A549 treated with CORT108297 at 1 μM for 4 hours (cell line): ENCODE measurements around the gene MPZL3. TPM values are rescaled to one million over a fixed set of nuclear protein-coding genes. Genes with fewer than 3 reads are reported as not detected.

Experiments used
- total RNA-seq: library from RNA; stranded (reverse); fragments of 200-300 nt; extraction: Qiagen RNA extraction; gene quantifications from 5 replicates; pipeline ENCODE4 v1.2.3, GENCODE V29; 2022

MPZL3 gene, protein sequence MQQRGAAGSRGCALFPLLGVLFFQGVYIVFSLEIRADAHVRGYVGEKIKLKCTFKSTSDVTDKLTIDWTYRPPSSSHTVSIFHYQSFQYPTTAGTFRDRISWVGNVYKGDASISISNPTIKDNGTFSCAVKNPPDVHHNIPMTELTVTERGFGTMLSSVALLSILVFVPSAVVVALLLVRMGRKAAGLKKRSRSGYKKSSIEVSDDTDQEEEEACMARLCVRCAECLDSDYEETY
- total RNA-seq, result 0.29 to 0.47 TPM (median 0.32 TPM) in 5 replicates

DNA sequence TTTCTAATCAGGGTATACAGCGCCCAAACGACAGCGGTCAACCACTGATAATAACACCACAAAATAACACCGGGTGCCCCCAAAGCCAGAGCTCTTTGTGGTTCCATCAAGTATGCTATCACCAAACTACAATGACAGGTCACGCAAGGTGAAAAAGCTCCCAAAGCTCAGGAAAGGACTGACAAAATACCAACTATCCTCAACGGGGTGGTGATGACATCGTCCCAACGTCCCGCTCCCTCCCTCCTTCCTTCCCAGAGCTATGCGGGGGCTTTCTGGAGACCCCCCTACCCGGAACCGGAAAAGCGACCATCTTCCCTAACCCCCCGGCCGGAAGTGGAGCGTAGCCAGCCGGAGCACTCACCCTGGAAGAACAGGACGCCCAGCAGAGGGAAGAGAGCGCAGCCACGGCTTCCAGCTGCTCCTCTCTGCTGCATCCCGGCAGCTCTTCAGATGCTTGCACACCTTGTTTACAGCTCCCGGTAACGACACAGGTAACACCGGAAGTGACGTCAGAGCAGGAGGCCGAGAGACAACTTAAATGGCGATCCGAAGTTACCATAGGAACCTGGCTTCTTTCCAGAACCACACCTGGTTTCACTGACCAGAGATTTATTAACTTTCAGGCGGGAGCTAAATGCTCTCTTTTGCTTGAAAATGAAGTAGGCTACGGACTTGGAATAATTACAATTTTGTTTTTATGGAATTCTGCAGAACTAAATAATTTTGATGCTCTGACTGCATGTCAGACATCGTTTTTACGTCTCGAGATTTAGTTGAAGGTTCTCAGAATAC lies at the start of gene MPZL3:
TSS of gene MPZL3 (minus strand) at position 508 of the 795 bp plus-strand sequence. CDS start at position 437, 71 bp downstream.

DNA sequence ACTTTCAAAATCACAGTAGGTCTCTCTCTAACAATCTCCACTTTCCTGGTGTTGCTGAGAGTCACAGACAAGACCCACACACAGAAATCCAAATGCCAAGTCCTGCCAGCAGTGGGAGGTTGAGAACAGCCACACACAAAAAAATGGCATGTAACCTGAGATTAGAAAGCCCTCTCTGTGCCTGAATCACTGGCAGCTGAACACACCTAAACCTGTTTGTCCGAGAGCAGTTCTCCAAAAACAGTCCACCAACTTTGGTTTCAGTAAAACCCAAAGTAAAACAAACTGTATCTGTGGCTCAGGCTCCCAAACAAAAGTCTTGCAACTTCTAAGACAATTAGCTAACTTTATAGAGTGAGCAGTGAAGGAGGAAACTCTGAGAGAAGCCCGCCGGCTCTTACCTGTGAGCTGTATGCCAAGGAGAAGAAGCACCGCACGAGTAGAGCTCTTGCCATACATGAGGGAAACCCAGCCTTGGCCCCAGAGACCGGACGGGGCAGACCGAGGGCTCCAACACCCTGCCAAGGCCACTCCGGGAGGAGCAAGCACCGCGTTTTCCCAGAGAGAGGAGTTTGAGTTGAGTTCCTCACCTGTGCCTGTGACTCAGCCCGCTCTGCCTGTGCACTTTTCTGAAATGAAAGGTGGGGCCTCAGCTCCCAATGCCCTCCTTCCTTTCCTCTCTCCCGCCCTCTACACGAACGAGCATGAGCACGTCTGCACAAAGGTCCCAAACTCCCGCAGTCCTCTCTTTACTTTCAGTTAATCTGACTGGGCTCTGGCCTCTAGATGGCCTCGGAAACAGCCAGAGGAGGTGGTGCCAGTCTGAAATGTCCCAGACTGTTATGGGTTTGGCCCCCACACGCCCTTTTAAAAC lies 11.8 kb upstream of the MPZL3 start, which contains the start of gene MPZL2:
TSS of gene MPZL2 (minus strand) at position 603 of the 874 bp plus-strand sequence. CDS start at position 459, 144 bp downstream.

DNA sequence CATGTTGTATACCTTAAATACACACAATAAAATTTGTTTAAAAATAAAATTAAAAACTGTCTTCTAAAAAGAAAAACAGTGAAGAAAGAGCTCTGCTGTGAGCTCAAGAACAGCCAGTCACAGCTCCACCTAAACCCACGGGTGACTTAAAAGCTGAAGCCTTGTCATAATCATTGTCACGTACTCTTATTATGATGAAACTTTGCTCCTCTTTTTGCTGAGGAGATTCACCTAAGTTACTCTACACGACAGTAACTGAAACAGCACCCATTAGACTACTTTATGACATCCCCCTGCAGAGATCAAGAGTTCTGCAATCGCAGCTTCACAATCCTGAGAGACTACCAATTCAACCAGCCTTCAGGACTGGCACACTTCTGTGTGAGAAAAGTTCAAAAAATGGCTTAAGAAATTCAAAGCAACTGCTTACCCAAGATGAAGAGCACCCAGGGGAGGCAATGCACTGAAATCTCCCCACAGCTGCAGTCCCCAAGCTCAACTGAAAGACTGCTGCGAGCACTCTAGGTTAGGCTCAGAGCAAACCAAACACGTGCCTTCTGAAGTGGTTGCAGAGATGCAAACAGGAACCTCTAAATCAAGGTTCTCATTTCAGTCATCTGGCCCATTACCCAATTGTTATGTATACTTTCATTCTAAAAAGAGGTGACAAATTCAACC lies 27.5 kb downstream of the MPZL3 start, which contains the start of gene JAML:
TSS of gene JAML (minus strand) at position 501 of the 678 bp plus-strand sequence. CDS start 10,145 bp downstream, outside the sequence.

Other genes with a start within 250 kb of the MPZL3 start
- gene TMPRSS4, start 175.3 kb downstream of the MPZL3 start, total RNA-seq, result not detected in 5 replicates
- not detected in 5 replicates for gene SMIM35, start 165.4 kb downstream of the MPZL3 start, total RNA-seq
- gene SCN4B, start 99.5 kb downstream of the MPZL3 start, total RNA-seq, result 0.03 to 0.08 TPM (median 0.07 TPM) in 5 replicates
- gene SCN2B, start 75.7 kb downstream of the MPZL3 start, total RNA-seq, result not detected in 5 replicates
- not detected in 5 replicates for gene JAML, start 27.4 kb downstream of the MPZL3 start, total RNA-seq
- gene MPZL2, start 11.9 kb upstream of the MPZL3 start, total RNA-seq, result 0.15 TPM in 1 of 5 replicates, not detected in the others
- gene CD3E, start 52.4 kb upstream of the MPZL3 start, total RNA-seq, result not detected in 5 replicates
- gene CD3D, start 90.3 kb upstream of the MPZL3 start, total RNA-seq, result not detected in 5 replicates
- gene CD3G, start 92.0 kb upstream of the MPZL3 start, total RNA-seq, result not detected in 5 replicates
- gene UBE4A, start 107.2 kb upstream of the MPZL3 start, total RNA-seq, result 8.8 to 11.4 TPM (median 9.7 TPM) in 5 replicates
- gene ATP5MG, start 149.2 kb upstream of the MPZL3 start, total RNA-seq, result 163 to 210 TPM (median 186 TPM) in 5 replicates
- gene KMT2A, start 184.1 kb upstream of the MPZL3 start, total RNA-seq, result 11.4 to 15.1 TPM (median 13.5 TPM) in 5 replicates